Measurements from ENCODE around the gene CA10. TPM values are rescaled to one million over a fixed set of nuclear protein-coding genes. Genes with fewer than 3 reads are reported as not detected.

Gene CA10
- total RNA-seq, 2 experiments from 2014 or later = not detected

GRCh38 chr17:52143542-52143941 lies 15.0 kb downstream of the CA10 start:
- no peaks in the 10 kb centered on the region for H3K4me1 Mint-ChIP-seq (ENCODE audit: low read depth)

GRCh38 chr17:52140601-52141000 lies 17.9 kb downstream of the CA10 start:
- no peaks in the 10 kb centered on the region for H3K9me3 Mint-ChIP-seq
- Histone ChIP-seq H3K9me3 (ENCODE audit: control insufficient read depth in 1 of 2, insufficient read depth in 1 of 2, low read length in 2 of 2) (no peaks in the 10 kb centered on the region), H3K4me3 (ENCODE audit: low read length) (no peak overlapping the region), H3K27me3 (ENCODE audit: control insufficient read depth in 1 of 2, insufficient read depth in 2 of 2, low read length in 2 of 2) (no peaks in the 10 kb centered on the region), H3K36me3 (ENCODE audit: insufficient read depth, low read length) (no peaks in the 10 kb centered on the region), H3K4me1 (ENCODE audit: insufficient read depth, low read length) (no peaks in the 10 kb centered on the region), H3K27ac (ENCODE audit: low read depth in 1 of 2, low read length in 2 of 2) (no peak overlapping the region)
- TF ChIP-seq CTCF (IDR thresholded peaks at IDR 0.05) = no peak
- ATAC-seq (ENCODE audit: poor library complexity) (no peak), DNase-seq (no peak)
- no peak overlapping the region for H3K27ac Mint-ChIP-seq
- no peak overlapping the region for H3K4me3 Mint-ChIP-seq
- CTCF ChIA-PET = interaction anchor here (0.8 kb wide), 1 partner anchor 9 kb away, joined by 3 read pairs; no protein-coding TSS in a partner anchor
- no peaks in the 10 kb centered on the region for H3K4me1 Mint-ChIP-seq (ENCODE audit: low read depth)
- no peaks in the 10 kb centered on the region for H3K36me3 Mint-ChIP-seq (ENCODE audit: low read depth)
- intact Hi-C loops (cut with DNase I, micrococcal nuclease) = no loop called here
- peaks cover 14% of the 10 kb centered on the region for H3K27me3 Mint-ChIP-seq
- POLR2A ChIA-PET = no interaction called here

More at GRCh38 chr17:52143542-52143941, 15.0 kb downstream of the CA10 start:
- CTCF ChIA-PET = no interaction called here
- H3K4me3 Mint-ChIP-seq = no peak overlapping the region
- Histone ChIP-seq H3K36me3 (ENCODE audit: insufficient read depth, low read length) (no peaks in the 10 kb centered on the region), H3K9me3 (ENCODE audit: control insufficient read depth in 1 of 2, insufficient read depth in 1 of 2, low read length in 2 of 2) (no peaks in the 10 kb centered on the region), H3K4me1 (ENCODE audit: insufficient read depth, low read length) (no peaks in the 10 kb centered on the region), H3K27ac (ENCODE audit: low read depth in 1 of 2, low read length in 2 of 2) (no peak overlapping the region), H3K27me3 (ENCODE audit: control insufficient read depth in 1 of 2, insufficient read depth in 2 of 2, low read length in 2 of 2) (no peaks in the 10 kb centered on the region), H3K4me3 (ENCODE audit: low read length) (no peak overlapping the region)
- DNase-seq (no peak), ATAC-seq (ENCODE audit: poor library complexity) (no peak)
- H3K27ac Mint-ChIP-seq = no peak overlapping the region
- intact Hi-C loops (cut with DNase I, micrococcal nuclease) = no loop called here
- POLR2A ChIA-PET = no interaction called here
- TF ChIP-seq CTCF (IDR thresholded peaks at IDR 0.05) = no peak
- peaks cover 11% of the 10 kb centered on the region for H3K27me3 Mint-ChIP-seq
- no peaks in the 10 kb centered on the region for H3K36me3 Mint-ChIP-seq (ENCODE audit: low read depth)
- H3K9me3 Mint-ChIP-seq = no peaks in the 10 kb centered on the region

DNA sequence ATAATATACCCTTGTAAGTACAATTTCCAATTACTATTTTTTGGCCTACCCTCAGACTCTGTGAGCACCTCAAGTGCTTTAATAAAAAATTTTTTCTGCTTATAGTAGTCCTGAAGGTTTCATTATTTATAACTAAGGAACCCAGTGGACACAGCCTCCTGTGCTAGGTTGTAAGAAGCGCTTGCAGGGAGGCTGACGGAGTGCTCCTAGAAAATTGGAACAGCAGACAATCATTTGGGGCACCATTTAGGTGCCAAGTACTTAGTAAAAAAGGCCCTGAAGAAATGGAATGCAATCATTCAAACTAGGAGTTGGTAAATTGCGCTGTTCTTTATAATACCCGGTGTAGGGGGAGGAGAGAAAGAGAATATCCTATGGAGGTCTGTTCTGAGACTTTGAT lies 19.8 kb downstream of the CA10 start:
- TF ChIP-seq CTCF (IDR thresholded peaks at IDR 0.05) = no peak
- ChIA-PET POLR2A (no interaction called here), CTCF (no interaction called here)
- intact Hi-C loops (cut with DNase I, micrococcal nuclease) = no loop called here
- Histone ChIP-seq H3K4me3 (ENCODE audit: low read length) (no peak overlapping the region), H3K36me3 (ENCODE audit: insufficient read depth, low read length) (no peaks in the 10 kb centered on the region), H3K27ac (ENCODE audit: low read depth in 1 of 2, low read length in 2 of 2) (no peak overlapping the region), H3K27me3 (ENCODE audit: control insufficient read depth in 1 of 2, insufficient read depth in 2 of 2, low read length in 2 of 2) (no peaks in the 10 kb centered on the region), H3K9me3 (ENCODE audit: control insufficient read depth in 1 of 2, insufficient read depth in 1 of 2, low read length in 2 of 2) (no peaks in the 10 kb centered on the region), H3K4me1 (ENCODE audit: insufficient read depth, low read length) (no peaks in the 10 kb centered on the region)
- Mint-ChIP-seq H3K27me3 (peaks cover 10% of the 10 kb centered on the region), H3K36me3 (ENCODE audit: low read depth) (no peaks in the 10 kb centered on the region), H3K9me3 (no peaks in the 10 kb centered on the region), H3K27ac (no peak overlapping the region), H3K4me1 (ENCODE audit: low read depth) (no peaks in the 10 kb centered on the region), H3K4me3 (no peak overlapping the region)
- ATAC-seq (ENCODE audit: poor library complexity) = no peak
- DNase-seq = no peak
